ENCODE data around the gene HDGFL2. TPM values are rescaled to one million over a fixed set of nuclear protein-coding genes. Genes with fewer than 3 reads are reported as not detected.

HDGFL2 gene
- total and polyA plus RNA-seq, 2 donors from 2014 or later: 37.8 to 38.8 TPM

DNA sequence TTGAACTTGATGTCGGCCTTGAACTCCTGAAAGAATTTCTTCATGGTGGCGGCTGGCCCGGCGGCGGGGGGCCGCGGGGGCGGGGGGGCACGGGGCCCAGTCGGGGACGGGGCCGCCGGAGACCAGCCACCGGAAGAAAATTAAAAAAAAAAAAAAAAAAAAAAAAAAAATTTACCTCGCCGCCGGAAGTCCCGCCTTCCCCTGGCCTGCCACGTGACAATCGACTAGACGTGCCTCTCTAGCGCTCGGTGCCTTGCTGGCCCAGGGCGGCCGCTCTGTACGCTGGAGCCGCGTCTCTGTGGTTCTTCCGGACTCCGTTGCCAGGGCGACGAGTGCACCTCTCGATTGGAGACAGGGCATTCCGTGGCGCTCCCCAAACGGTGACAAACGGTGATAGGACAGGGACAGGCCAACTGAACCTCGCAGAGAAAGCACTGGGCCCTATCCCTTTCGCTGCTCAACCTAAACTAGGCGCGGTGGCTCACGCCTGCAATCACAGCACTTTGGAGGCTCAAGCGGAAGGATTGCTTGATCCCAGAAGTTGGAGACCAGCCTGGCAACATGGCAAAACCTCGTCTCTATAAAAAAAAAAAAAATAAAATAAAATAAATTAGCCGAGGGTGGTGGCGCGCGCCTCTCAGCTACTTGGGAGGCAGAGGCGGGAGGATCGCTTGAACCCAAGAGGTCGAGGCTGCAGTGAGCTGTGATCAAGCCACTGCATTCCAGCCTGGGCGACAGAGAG lies 14.3 kb upstream of the HDGFL2 start, which contains the start of gene UBXN6:
UBXN6 (minus strand) TSS at position 141 of the 742 bp plus-strand sequence; CDS start at position 44, 97 bp downstream.
- intact Hi-C loops (cut with DNase I): no loop called here
- DNase-seq: peak; percentile 98 to 99 (median 99)
- Histone ChIP-seq H3K9ac (ENCODE audit: low read length in 3 of 3) (peak within 1 kb of the TSS; percentile 80 to 87 (median 81)), H3K27ac (ENCODE audit: low read depth in 2 of 2, low read length in 2 of 2) (peak within 1 kb of the TSS; percentile 74 to 78), H3K9me3 (ENCODE audit: control insufficient read depth in 2 of 3, insufficient read depth in 1 of 3, low read length in 3 of 3) (no peaks in the 10 kb centered on the region), H3K4me1 (ENCODE audit: control insufficient read depth in 2 of 3, insufficient read depth in 2 of 3, low read depth in 1 of 3, low read length in 3 of 3) (peaks cover 0 to 18% (median 7%) of the 10 kb centered on the region in 3 donors), H3K4me3 (ENCODE audit: low read length in 3 of 3) (peak within 1 kb of the TSS; percentile 78 to 92 (median 88)), H3K27me3 (ENCODE audit: control insufficient read depth, insufficient read depth, low read length) (no peaks in the 10 kb centered on the region), H3K36me3 (ENCODE audit: control insufficient read depth in 2 of 3, insufficient read depth in 3 of 3, low read length in 3 of 3) (peaks cover 2 to 7% (median 5%) of the 10 kb centered on the region in 3 donors)
- TF ChIP-seq, protein P1, sequence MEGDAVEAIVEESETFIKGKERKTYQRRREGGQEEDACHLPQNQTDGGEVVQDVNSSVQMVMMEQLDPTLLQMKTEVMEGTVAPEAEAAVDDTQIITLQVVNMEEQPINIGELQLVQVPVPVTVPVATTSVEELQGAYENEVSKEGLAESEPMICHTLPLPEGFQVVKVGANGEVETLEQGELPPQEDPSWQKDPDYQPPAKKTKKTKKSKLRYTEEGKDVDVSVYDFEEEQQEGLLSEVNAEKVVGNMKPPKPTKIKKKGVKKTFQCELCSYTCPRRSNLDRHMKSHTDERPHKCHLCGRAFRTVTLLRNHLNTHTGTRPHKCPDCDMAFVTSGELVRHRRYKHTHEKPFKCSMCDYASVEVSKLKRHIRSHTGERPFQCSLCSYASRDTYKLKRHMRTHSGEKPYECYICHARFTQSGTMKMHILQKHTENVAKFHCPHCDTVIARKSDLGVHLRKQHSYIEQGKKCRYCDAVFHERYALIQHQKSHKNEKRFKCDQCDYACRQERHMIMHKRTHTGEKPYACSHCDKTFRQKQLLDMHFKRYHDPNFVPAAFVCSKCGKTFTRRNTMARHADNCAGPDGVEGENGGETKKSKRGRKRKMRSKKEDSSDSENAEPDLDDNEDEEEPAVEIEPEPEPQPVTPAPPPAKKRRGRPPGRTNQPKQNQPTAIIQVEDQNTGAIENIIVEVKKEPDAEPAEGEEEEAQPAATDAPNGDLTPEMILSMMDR (IDR thresholded peaks at IDR 0.05; ENCODE audit: borderline replicate concordance, extremely low read depth, insufficient read depth): no peak
- peak; percentile 80 for FAIRE-seq

DNA sequence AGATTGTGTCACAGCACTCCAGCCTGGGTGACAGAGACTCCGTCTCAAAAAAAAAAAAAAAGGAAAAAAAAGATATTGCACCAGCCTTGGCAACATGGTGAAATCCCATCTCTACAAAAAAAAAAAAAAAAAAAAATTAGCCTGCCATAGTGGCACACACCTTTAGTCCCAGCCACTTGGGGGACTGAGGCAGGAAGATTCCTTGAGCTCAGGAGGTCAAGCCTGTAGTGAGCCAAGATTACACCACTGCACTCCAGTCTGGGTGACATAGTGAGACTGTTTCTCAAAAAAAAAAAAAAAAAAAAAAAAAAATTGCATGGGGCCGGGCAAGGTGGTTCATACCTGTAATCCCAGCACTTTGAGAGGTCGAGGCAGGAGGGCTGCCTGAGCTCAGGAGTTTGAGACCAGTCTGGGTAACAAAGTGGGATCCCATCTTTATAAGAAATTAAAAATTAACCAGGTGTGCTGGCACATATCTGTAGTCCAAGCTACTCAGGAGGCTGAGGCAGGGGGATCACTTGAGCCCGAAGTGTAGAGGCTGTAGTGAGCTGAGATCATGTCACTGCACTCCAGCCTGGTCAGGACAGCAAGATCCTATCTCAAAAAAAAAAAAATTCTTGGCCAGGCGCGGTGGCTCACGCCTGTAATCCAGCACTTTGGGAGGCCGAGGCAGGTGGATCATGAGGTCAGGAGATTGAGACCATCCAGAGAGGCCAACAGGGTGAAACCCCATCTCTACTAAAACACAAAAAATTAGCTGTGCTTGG lies 7.1 kb upstream of the HDGFL2 start:
- H3K9ac ChIP-seq (ENCODE audit: low read length in 3 of 3): no peak overlapping the region
- H3K36me3 ChIP-seq (ENCODE audit: control insufficient read depth in 2 of 3, insufficient read depth in 3 of 3, low read length in 3 of 3): no peaks in the 10 kb centered on the region
- TF ChIP-seq, protein P1 (IDR thresholded peaks at IDR 0.05; ENCODE audit: borderline replicate concordance, extremely low read depth, insufficient read depth): no peak
- intact Hi-C loops (cut with DNase I): no loop called here
- no peak for DNase-seq
- no peaks in the 10 kb centered on the region for H3K4me1 ChIP-seq (ENCODE audit: control insufficient read depth in 2 of 3, insufficient read depth in 2 of 3, low read depth in 1 of 3, low read length in 3 of 3)
- no peaks in the 10 kb centered on the region for H3K27me3 ChIP-seq (ENCODE audit: control insufficient read depth, insufficient read depth, low read length)
- H3K9me3 ChIP-seq (ENCODE audit: control insufficient read depth in 2 of 3, insufficient read depth in 1 of 3, low read length in 3 of 3): no peaks in the 10 kb centered on the region
- no peak overlapping the region for H3K4me3 ChIP-seq (ENCODE audit: low read length in 3 of 3)
- H3K27ac ChIP-seq (ENCODE audit: low read depth in 2 of 2, low read length in 2 of 2): no peak overlapping the region
- FAIRE-seq: no peak

DNA sequence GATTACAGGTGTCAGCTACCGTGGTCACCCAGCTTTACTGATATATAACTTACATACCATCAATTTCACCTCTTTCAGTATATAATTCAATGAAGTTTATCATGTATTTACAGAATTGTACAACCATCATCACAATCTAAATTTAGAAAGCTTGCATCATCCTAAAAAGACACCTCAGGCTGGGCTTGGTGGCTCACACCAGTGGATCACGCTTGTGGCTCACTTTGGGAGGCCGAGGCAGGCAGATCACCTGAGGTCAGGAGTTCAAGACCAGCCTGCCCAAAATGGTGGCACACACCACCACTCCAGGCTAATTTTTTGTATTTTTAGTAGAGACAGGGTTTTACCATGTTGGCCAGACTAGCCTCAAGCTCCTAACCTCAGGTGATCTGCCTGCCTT lies 4.3 kb upstream of the HDGFL2 start:
- intact Hi-C loops (cut with DNase I): no loop called here
- Histone ChIP-seq H3K36me3 (ENCODE audit: control insufficient read depth in 2 of 3, insufficient read depth in 3 of 3, low read length in 3 of 3) (no peaks in the 10 kb centered on the region), H3K9me3 (ENCODE audit: control insufficient read depth in 2 of 3, insufficient read depth in 1 of 3, low read length in 3 of 3) (no peaks in the 10 kb centered on the region), H3K9ac (ENCODE audit: low read length in 3 of 3) (no peak overlapping the region), H3K27me3 (ENCODE audit: control insufficient read depth, insufficient read depth, low read length) (no peaks in the 10 kb centered on the region), H3K4me3 (ENCODE audit: low read length in 3 of 3) (no peak overlapping the region), H3K27ac (ENCODE audit: low read depth in 2 of 2, low read length in 2 of 2) (no peak overlapping the region), H3K4me1 (ENCODE audit: control insufficient read depth in 2 of 3, insufficient read depth in 2 of 3, low read depth in 1 of 3, low read length in 3 of 3) (no peaks in the 10 kb centered on the region)
- no peak for DNase-seq
- no peak for FAIRE-seq
- TF ChIP-seq, protein P1 (IDR thresholded peaks at IDR 0.05; ENCODE audit: borderline replicate concordance, extremely low read depth, insufficient read depth): no peak
